Right lobe of liver (tissue), 6 donors: ENCODE measurements around the gene DOCK10. TPM values are rescaled to one million over a fixed set of nuclear protein-coding genes. Genes with fewer than 3 reads are reported as not detected.

Experiments used
- ATAC-seq, 4 donors: fragments of 200-7000 bp; cut with Tn5 transposase; one replicate each; pipeline ENCODE4 v1.9.1; 2020; ENCODE audit warnings: mild to moderate bottlenecking in 4 of 4, moderate library complexity in 4 of 4
- DNase-seq, 3 donors: peaks; one replicate each; pipeline ENCODE4 v3.0.0-alpha.2; 2020
- H3K27ac ChIP-seq, 3 donors: fragments of 200-600 bp; one replicate each; pipeline ENCODE4 v1.8.0; 2022
- H3K27me3 ChIP-seq, 2 donors: fragments of 200-600 bp; one replicate each; pipeline ENCODE4 v1.8.0; 2022
- H3K36me3 ChIP-seq, 4 donors: fragments of 200-600 bp; sonication (generic) in 1 of 4; one replicate each; pipeline versions ENCODE4 v1.5.1 to v1.8.0; 2017 to 2022; ENCODE audit warnings: control low read depth in 1 of 4
- H3K4me1 ChIP-seq, 4 donors: fragments of 200-600 bp; sonication (generic) in 1 of 4; one replicate each; pipeline versions ENCODE4 v1.5.1 to v1.8.0; 2017 to 2022; ENCODE audit warnings: control low read depth in 1 of 4
- H3K4me3 ChIP-seq, 3 donors: fragments of 200-600 bp; one replicate each; pipeline ENCODE4 v1.8.0; 2022
- H3K9me3 ChIP-seq, 4 donors: fragments of 200-600 bp; sonication (generic) in 1 of 4; one replicate each; pipeline versions ENCODE4 v1.5.1 to v1.8.0; 2017 to 2022; ENCODE audit warnings: control low read depth in 1 of 4
- POLR2A ChIP-seq: fragments of 450-650 bp; IDR thresholded peaks from one replicate; pipeline ENCODE4 v1.6.1; 2017; ENCODE audit warnings: antibody characterized with exemption, mild to moderate bottlenecking
- WGBS: methylation state at CpG from one replicate; pipeline ENCODE4 v1.1.6; 2018; ENCODE audit warnings: low coverage, low lambda C conversion rate; ENCODE audit not compliant: insufficient coverage; ENCODE audit errors: missing lambda C conversion rate; 5-methylcytosine and 5-hydroxymethylcytosine counted together
- intact Hi-C, 2 donors: fragments of 100-400 bp; cut with DNase I; formaldehyde crosslinking; loops; one replicate each; pipeline versions ENCODE4 v1.11.2 to v1.14.1; 2022
- total RNA-seq, 6 experiments: library from RNA; depleted of rRNA in 2 of 6; stranded (reverse); fragments of >200 nt in 2 of 6; fragmentation: NEBNext Ultra II Directional in 3 of 6; extraction: Animal tissue kit (Norgen Biotek cat#: 25700) in 3 of 6; gene quantifications; one replicate each; pipeline versions ENCODE4 v1.1.0 to v1.2.4, GENCODE V29; 2016 to 2023
- TF ChIP-seq, protein P1 (sequence below), 4 donors: fragments of 200-600 bp in 3 of 4; fragments of 450-650 bp in 1 of 4; IDR thresholded peaks; one replicate each; pipeline versions ENCODE4 v1.5.1 to v1.8.0; 2016 to 2022; ENCODE audit warnings: antibody characterized with exemption in 4 of 4, mild to moderate bottlenecking in 2 of 4
- donor health status: DM: no; HTN: yes; CAD: no.
- donor health status: DM: no; HTN: no; CAD: no.
- donor health status: DM: no; HTN: no; CAD: no.
- donor health status: DM: no; HTN: yes; CAD: no.
- donor health status: DM: no; HTN: yes; CAD: no.

Gene DOCK10
- total RNA-seq, 6 experiments from 2014 or later: 5.1 to 10.2 (median 7.1) TPM

GRCh38 chr2:224835405-224835804 lies 206.9 kb downstream of the DOCK10 start:
- H3K27me3 ChIP-seq: no peaks in the 10 kb centered on the region
- H3K4me1 ChIP-seq: no peaks in the 10 kb centered on the region
- TF ChIP-seq, protein P1, sequence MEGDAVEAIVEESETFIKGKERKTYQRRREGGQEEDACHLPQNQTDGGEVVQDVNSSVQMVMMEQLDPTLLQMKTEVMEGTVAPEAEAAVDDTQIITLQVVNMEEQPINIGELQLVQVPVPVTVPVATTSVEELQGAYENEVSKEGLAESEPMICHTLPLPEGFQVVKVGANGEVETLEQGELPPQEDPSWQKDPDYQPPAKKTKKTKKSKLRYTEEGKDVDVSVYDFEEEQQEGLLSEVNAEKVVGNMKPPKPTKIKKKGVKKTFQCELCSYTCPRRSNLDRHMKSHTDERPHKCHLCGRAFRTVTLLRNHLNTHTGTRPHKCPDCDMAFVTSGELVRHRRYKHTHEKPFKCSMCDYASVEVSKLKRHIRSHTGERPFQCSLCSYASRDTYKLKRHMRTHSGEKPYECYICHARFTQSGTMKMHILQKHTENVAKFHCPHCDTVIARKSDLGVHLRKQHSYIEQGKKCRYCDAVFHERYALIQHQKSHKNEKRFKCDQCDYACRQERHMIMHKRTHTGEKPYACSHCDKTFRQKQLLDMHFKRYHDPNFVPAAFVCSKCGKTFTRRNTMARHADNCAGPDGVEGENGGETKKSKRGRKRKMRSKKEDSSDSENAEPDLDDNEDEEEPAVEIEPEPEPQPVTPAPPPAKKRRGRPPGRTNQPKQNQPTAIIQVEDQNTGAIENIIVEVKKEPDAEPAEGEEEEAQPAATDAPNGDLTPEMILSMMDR (IDR thresholded peaks at IDR 0.05): no peak
- no peak for TF ChIP-seq POLR2A
- no peak overlapping the region for H3K4me3 ChIP-seq
- WGBS: 86% methylated on average over 6 of the region's 6 CpGs
- intact Hi-C loops: no loop called here
- no peaks in the 10 kb centered on the region for H3K9me3 ChIP-seq
- no peaks in the 10 kb centered on the region for H3K36me3 ChIP-seq
- no peak for ATAC-seq
- no peak for DNase-seq
- no peak overlapping the region for H3K27ac ChIP-seq

DNA sequence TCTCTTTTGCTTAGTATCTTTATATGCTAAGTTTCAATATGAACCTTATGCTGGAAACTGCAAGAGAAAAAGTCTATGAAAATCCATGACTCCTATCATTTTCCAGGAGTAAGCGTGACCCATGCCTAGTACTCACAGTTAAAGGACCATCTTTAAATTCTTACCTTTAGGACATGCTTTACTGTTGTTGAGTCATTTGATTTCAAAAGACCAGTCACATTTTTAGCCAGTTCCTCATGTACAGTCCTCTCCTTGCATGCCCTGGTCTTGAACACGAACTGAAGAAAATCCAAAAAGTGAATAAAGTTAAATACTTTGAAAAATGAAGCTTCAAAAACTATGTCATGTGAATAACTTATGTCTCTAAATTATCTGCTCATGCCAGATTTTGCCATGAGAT lies 208.3 kb downstream of the DOCK10 start:
- DNase-seq (no peak), ATAC-seq (no peak)
- no peaks in the 10 kb centered on the region for H3K27me3 ChIP-seq
- intact Hi-C loops: no loop called here
- TF ChIP-seq, protein P1 (IDR thresholded peaks at IDR 0.05): no peak
- TF ChIP-seq POLR2A: no peak
- H3K4me1 ChIP-seq: no peaks in the 10 kb centered on the region
- WGBS: 82% methylated on average over 2 of the region's 2 CpGs
- H3K36me3 ChIP-seq: no peaks in the 10 kb centered on the region
- H3K4me3 ChIP-seq: no peak overlapping the region
- H3K9me3 ChIP-seq: no peaks in the 10 kb centered on the region
- H3K27ac ChIP-seq: no peak overlapping the region

DNA sequence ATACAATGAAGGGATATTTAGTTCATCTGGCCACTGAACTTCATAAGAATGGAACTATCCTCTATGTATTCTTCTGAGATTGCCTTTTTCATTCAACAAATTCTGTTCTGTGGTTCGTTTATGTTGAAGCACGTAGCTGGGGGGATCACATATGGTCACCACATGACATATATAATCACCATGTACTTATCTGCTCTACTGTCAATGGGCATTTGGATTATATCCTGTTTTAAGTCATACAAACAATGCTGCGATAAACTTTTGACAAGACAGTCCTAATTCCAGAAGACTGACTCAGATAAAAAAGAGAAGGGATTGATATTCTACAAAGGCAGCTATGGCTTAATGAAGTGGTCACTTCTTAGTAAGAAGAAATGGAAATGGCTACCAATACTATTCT lies 210.1 kb downstream of the DOCK10 start:
- ATAC-seq: no peak
- TF ChIP-seq POLR2A: no peak
- TF ChIP-seq, protein P1 (IDR thresholded peaks at IDR 0.05): no peak
- intact Hi-C loops: no loop called here
- Histone ChIP-seq H3K9me3 (no peaks in the 10 kb centered on the region), H3K27me3 (no peaks in the 10 kb centered on the region), H3K36me3 (no peaks in the 10 kb centered on the region), H3K27ac (no peak overlapping the region), H3K4me1 (no peaks in the 10 kb centered on the region), H3K4me3 (no peak overlapping the region)
- WGBS: 70% methylated on average over 3 of the region's 3 CpGs
- DNase-seq: no peak

DNA sequence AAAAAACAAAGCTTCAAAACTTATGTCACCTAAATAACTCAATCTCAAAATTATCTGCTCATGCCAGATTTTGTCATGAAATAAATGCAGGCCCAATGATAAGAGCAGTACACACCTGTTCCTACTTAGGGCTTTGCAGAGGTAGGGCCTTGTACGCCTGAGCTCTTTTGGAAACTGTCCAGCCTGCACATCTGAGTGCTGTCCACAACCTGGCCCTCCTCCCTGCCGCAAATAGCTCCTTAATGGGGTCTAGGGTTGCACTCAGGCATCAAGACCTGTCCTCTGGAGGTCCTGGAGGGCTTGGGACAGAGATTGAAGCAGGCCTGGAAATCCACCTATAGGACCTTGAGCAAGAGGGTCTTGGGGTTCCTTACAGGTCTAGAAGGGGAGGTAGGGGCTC lies 210.7 kb downstream of the DOCK10 start:
- H3K9me3 ChIP-seq: no peaks in the 10 kb centered on the region
- H3K27me3 ChIP-seq: no peaks in the 10 kb centered on the region
- no peaks in the 10 kb centered on the region for H3K4me1 ChIP-seq
- TF ChIP-seq, protein P1 (IDR thresholded peaks at IDR 0.05): no peak
- TF ChIP-seq POLR2A: no peak
- no peak for ATAC-seq
- H3K4me3 ChIP-seq: no peak overlapping the region
- no peak for DNase-seq
- H3K36me3 ChIP-seq: no peaks in the 10 kb centered on the region
- intact Hi-C loops: no loop called here
- no peak overlapping the region for H3K27ac ChIP-seq
- no CpG with 5 or more reads among the region's 2 CpGs for WGBS
